22Rv1 (cell line): ENCODE results near the gene DNAJC16.

Source experiments
- H3K27ac ChIP-seq: fragments of 450-650 bp; 2 replicates; pipeline ENCODE4 v1.5.1; 2017
- ZFX ChIP-seq: fragments of 450-650 bp; IDR thresholded peaks from 2 replicates; pipeline ENCODE4 v1.6.1; 2017; ENCODE audit warnings: antibody characterized with exemption, borderline replicate concordance
- TF ChIP-seq, protein P1 (sequence below): fragments of 450-650 bp; IDR thresholded peaks from 2 replicates; pipeline ENCODE4 v1.5.1; 2017; ENCODE audit warnings: mild to moderate bottlenecking

Gene DNAJC16

DNA sequence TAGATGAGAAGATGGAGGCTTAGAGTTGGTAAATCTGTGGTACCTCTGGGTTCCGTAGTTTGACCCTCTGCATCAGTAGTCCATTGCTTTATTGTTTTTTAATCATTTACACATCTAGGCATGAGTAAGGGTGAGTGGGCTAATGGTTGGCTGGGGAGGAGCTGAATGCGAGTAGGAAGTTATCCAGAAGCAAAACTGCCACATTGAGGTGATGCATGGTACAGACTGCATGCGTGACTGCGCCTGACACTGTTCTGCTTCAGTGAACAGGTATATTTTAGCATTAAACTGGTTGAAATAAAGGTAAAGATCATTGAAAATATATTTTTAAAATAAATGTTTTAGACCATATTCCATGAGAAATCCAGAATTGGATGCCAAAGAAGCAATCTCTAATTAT, 4.4 kb downstream of the DNAJC16 start:
- no peak overlapping the region for H3K27ac ChIP-seq
- TF ChIP-seq, protein P1, sequence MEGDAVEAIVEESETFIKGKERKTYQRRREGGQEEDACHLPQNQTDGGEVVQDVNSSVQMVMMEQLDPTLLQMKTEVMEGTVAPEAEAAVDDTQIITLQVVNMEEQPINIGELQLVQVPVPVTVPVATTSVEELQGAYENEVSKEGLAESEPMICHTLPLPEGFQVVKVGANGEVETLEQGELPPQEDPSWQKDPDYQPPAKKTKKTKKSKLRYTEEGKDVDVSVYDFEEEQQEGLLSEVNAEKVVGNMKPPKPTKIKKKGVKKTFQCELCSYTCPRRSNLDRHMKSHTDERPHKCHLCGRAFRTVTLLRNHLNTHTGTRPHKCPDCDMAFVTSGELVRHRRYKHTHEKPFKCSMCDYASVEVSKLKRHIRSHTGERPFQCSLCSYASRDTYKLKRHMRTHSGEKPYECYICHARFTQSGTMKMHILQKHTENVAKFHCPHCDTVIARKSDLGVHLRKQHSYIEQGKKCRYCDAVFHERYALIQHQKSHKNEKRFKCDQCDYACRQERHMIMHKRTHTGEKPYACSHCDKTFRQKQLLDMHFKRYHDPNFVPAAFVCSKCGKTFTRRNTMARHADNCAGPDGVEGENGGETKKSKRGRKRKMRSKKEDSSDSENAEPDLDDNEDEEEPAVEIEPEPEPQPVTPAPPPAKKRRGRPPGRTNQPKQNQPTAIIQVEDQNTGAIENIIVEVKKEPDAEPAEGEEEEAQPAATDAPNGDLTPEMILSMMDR, result no peak
- TF ChIP-seq ZFX, result no peak

DNA sequence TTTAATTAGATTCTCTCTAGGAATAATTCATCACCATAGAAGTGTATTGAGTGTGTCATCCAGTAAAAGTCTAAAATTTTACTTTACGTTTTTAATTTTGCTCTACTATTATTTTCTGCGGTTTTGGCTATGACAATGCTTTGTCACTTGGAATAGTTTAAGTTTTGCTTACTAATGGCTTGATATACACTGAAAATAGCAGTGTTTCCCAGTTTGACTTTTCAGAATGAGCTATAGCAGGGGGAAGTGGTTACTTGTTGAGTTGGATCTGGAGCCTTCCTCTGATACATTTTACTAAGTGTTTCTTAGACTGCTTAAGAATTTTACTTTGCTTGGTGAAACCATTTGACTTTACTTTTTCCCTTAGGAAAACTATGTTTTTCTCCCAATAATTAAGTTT, 5.0 kb downstream of the DNAJC16 start:
- TF ChIP-seq, protein P1, result no peak
- no peak for TF ChIP-seq ZFX
- no peak overlapping the region for H3K27ac ChIP-seq

DNA sequence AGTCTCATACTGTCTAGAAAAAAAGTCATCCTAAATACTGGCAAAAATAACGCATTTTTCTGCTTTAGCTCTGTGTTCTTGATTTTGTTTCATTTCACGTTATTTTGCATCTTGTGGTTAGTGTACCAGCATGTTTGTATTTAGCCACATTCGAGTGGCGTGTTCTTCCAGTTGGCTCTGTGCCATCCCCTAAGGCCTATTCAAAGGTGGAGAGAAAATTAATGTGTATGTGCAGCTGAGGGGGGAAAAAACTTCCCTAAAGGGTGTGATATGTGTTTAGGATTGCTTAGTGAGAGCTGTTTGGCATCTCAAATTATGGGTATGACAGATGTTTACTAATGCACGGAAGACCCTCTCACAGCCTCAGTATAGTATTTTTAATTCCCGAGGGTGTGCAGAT, 12.1 kb downstream of the DNAJC16 start:
- H3K27ac ChIP-seq, result peak overlapping the region; percentile 35
- TF ChIP-seq, protein P1, result no peak
- no peak for TF ChIP-seq ZFX

DNA sequence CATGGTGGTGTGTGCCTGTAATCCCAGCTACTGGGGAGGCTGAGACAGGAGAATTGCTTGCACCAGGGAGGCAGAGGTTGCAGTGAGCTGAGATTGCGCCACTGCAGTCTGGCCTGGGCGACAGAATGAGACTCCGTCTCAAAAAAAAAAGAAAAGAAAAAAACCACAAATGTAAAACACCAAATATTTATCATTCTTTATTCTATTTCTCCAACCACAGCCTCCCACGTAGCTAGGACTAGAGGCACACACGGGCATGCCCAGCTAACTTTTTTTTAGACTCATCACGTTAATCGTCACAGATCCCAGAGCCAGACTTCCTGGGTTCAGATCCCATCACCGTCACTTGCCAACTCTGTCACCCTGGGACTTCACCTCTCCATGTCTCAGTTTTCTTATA, 13.5 kb downstream of the DNAJC16 start:
- no peak for TF ChIP-seq ZFX
- TF ChIP-seq, protein P1, result no peak
- no peak overlapping the region for H3K27ac ChIP-seq

DNA sequence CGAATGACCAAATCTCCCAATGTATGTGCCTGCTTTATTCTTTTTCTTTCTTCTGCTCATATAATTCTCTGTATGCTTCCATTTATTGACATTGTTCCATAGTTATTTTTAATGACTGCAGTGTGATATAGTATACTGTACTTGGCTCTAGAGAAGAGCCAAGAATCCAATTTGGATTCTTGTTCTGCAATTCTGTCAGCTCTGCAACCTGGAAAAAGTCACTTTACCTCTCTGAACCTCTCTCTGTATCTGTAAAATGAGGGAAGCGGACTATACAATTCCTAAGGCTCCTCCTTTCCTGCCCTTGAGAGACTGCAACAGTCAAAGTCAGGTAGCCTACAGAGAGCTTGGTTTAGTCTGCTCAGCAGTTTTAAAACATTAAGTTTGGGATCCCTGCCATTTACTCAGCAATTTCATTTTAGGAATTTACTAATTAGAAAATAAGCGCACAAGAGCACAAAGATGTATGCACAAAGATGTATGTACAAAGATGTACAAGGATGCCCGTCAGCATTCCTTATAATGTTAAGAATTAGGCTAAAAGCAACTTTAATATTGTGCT, 14.7 kb downstream of the DNAJC16 start:
- no peak for TF ChIP-seq ZFX
- TF ChIP-seq, protein P1, result no peak
- H3K27ac ChIP-seq, result no peak overlapping the region

DNA sequence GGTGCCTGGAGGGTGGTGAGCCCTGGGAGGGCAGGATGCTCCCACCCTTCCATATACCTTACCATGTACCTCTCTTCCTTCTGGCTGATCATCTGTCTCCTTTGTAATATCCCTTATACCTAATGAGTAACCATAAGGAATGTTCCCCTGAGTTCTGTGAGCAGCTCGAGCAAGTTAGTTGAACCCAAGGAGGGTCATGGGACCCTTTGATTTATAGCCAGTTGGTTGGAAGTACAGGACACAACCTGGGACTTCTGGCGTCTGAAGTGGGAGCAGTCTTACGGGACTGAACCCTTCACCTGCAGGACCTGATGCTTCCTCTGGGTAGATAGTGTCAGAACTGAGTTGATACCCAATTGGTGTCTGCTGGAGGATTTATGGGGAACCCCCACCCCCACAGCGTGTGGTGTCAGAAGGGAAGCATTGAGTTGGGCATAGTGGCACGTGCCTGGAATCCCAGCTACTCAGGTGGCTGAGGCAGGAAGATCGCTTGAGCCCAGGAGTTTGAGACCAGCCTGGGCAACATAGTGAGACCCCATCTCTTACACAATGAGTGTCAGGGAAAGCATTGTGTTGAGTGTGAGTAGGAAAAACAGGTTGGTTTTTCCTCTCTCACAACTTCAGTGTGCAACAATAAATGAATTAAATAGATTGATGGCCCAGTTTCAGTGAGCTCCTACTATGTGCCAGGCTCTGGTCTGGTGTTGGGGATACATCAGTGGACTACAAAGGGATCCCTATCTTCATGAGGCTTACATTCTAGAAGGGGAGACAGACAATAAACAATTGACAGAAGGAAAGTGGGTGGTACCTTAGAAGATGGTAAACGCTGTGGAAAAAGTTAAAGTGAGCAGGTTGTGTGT, 16.0 kb downstream of the DNAJC16 start:
- TF ChIP-seq ZFX, result no peak
- TF ChIP-seq, protein P1, result no peak
- no peak overlapping the region for H3K27ac ChIP-seq

DNA sequence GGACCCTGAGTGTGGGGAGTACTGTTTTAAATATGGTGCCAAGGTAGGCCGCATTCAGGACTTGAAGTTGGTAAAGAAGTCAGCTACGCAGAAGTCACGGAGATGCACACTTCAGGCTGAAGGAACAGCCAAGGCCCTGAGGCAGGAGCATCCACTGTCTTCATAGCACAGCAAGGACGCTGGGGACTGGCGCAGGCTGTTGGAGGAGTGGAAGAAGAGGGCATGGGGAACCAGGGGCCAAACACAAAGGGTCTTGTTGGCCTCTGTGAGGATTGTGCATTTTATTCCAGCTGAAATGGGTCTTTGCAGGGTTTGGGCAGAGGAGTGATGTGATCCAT, 16.6 kb downstream of the DNAJC16 start:
- no peak overlapping the region for H3K27ac ChIP-seq
- no peak for TF ChIP-seq ZFX
- TF ChIP-seq, protein P1, result no peak
